A172 (cell line): ENCODE data around the gene LTO1. TPM values are rescaled to one million over a fixed set of nuclear protein-coding genes. Genes with fewer than 3 reads are reported as not detected.
A peak's percentile ranks its signal among the peaks of the same experiment; 100 is the strongest.

Experiments
- DNase-seq: peaks from one replicate; pipeline ENCODE4 v3.0.0-alpha.2; 2015; ENCODE audit warnings: low spot score
- total RNA-seq: library from RNA; depleted of rRNA; stranded (reverse); fragments of >200 nt; shearing (Covaris generic); gene quantifications from 2 replicates; pipeline ENCODE4 v1.2.3, GENCODE V29; 2014

The LTO1 gene
- total RNA-seq, 1 experiment from 2014 or later = 16.0 TPM

- no peak for DNase-seq
Measured at GRCh38 chr11:69646493-69647389, 28.4 kb downstream of the LTO1 start.

- no peak for DNase-seq
Measured at GRCh38 chr11:69645801-69646492, 29.2 kb downstream of the LTO1 start.

DNA sequence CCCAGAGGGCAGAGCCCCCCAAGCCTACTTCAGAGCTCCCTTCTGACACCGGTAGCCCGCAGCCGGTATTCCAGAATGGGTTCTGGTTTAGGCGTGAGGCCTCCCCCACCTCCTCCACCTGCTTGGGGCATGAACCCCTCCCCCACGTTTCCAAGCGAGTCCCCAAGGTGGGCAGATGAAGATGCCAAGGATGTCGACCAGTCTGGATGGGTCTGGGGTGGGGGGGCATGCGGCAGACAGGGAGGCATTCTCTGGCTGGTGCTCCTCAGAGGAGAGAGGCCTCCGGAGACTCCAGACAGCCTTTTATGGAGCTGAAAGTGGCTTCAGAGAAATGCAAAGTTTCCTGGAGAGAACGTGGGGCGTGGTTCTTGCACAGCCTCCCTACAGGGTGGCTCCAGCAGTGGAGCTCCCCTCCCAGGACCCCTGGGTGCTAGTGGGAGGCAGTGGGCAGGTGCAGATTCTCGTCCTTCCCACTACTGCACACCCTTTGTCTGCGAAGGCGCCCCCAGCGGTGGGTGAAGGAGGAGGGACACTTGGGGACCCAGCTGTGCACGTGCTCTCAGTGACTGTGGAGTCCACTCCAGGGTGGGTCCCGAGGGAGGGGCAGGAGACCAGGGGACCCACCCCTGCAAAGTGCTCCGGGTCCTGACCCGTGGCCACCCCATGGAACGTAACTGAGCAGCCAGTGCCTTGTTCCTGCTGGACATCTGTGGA is 30.0 kb downstream of the LTO1 start:
- no peak for DNase-seq

- DNase-seq = peak; percentile 85
Measured at GRCh38 chr11:69644071-69644961, 30.8 kb downstream of the LTO1 start.

- no peak for DNase-seq
Measured at GRCh38 chr11:69643646-69644045, 31.5 kb downstream of the LTO1 start.

DNA sequence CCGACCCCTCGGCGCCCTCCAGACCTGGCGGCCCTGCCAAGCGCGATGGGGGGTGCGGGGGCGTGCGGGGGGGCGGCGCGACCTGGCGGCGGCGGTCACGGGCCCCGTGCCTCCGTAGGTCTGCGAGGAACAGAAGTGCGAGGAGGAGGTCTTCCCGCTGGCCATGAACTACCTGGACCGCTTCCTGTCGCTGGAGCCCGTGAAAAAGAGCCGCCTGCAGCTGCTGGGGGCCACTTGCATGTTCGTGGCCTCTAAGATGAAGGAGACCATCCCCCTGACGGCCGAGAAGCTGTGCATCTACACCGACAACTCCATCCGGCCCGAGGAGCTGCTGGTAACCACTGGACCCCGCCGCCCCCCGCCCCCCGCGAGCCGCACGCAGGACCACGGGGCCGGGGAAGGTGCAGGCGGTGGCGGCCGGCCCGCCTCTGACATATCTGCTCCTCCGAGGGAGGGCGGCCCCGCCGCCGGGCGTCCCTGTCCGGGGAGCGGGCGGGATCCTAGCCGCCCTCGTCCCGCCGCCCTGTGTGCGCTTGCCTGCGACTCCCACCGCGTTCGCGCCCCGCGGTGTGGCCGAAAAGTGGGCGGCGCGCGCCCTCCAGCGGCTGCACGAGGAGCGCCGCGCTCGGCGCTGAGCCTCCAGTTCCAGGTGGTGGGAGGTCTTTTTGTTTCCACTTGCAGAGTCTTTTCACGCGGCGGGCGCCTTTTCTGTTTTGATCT is 32.1 kb downstream of the LTO1 start:
- DNase-seq = peak; percentile 44

- DNase-seq = no peak
Measured at GRCh38 chr11:69642549-69642912, 32.6 kb downstream of the LTO1 start.

- DNase-seq = no peak
Measured at GRCh38 chr11:69641681-69642548, 33.2 kb downstream of the LTO1 start.

GRCh38 chr11:69640995-69641581 is 34.1 kb downstream of the LTO1 start, which contains the start of gene CCND1:
CCND1 (plus strand) TSS chr11:69641156; CDS start chr11:69641314, 158 bp downstream.
- peak; percentile 89 for DNase-seq

DNA sequence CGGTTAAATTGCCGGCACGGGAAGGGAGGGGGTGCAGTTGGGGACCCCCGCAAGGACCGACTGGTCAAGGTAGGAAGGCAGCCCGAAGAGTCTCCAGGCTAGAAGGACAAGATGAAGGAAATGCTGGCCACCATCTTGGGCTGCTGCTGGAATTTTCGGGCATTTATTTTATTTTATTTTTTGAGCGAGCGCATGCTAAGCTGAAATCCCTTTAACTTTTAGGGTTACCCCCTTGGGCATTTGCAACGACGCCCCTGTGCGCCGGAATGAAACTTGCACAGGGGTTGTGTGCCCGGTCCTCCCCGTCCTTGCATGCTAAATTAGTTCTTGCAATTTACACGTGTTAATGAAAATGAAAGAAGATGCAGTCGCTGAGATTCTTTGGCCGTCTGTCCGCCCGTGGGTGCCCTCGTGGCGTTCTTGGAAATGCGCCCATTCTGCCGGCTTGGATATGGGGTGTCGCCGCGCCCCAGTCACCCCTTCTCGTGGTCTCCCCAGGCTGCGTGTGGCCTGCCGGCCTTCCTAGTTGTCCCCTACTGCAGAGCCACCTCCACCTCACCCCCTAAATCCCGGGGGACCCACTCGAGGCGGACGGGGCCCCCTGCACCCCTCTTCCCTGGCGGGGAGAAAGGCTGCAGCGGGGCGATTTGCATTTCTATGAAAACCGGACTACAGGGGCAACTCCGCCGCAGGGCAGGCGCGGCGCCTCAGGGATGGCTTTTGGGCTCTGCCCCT is 34.7 kb downstream of the LTO1 start:
- no peak for DNase-seq

DNA sequence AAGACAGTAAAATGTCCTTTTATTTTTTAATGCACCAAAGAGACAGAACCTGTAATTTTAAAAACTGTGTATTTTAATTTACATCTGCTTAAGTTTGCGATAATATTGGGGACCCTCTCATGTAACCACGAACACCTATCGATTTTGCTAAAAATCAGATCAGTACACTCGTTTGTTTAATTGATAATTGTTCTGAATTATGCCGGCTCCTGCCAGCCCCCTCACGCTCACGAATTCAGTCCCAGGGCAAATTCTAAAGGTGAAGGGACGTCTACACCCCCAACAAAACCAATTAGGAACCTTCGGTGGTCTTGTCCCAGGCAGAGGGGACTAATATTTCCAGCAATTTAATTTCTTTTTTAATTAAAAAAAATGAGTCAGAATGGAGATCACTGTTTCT is 35.3 kb downstream of the LTO1 start:
- no peak for DNase-seq

DNA sequence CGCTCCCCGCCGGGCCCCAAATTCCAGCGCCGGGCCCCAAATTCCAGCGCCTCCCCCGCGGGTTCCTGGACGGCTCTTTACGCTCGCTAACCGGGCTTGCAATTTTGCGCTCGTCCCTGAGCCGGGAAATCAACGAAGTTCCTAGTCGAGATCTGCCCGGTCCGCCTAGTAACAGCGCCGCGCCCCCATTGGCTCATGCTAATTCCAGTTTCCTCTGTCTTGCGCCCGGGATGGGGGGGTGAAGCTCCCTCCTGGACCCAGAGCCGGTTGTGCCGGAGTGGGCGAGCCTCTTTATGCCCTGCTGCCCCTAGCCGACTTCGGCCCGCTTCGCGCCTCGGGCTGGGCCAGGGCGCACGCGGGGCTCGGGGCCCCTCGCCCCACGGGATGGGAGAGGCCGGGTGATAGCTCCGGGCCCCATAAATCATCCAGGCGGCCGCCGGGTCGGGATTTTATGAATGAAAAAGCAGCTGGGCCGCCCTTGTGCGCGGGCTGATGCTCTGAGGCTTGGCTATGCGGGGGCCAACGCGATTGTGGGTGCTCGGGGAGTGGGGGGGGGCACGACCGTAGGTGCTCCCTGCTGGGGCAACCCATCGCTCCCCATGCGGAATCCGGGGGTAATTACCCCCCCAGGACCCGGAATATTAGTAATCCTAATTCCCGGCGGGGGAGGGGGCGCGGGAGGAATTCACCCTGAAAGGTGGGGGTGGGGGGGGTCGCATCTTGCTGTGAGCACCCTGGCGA is 36.0 kb downstream of the LTO1 start:
- peak; percentile 96 for DNase-seq

DNA sequence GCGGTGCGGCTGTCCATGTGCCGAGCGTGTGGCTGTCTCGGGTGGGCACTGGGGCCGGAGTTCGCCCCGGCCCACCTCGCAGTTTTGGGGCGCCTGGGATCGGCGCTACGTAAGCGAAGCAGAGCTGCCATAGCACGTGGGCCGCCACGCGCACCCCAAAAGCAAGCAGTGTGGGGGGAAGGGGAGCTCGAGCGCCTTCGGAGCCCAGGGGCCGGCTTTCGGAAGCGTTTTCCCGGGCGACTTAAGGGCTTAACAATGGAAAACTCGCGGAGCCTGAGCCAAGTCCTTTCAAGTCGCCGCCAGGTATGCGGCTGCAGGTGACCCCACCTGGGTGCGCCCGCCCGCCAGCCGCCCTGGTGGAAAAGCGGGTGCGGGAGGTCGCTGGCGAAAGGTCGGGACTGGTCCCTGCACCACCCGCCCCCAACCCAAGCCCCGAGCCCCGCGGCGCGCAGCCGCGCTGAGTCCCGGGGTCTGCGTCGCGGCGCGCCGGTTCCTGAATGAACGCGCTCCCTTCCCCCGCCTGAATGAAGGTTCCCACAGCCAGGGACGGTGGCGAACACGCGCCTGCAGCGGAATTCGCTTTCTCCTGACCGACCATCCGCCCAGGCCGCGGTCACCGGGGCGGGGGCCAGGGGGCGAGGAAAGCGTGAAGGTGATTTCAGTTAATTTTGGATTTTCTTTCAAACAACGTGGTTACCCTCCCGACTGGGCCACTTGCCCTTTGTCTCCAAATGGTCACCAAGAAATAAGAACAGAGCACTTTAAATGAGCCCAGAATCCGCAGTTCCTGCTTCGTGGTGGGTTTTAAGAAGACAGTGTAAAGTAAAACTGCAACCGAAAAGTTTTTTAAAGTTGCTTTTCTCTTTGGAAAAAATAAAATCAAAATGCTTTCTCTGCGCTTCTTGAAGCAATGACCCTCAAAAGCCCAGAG is 36.9 kb downstream of the LTO1 start:
- no peak for DNase-seq

DNA sequence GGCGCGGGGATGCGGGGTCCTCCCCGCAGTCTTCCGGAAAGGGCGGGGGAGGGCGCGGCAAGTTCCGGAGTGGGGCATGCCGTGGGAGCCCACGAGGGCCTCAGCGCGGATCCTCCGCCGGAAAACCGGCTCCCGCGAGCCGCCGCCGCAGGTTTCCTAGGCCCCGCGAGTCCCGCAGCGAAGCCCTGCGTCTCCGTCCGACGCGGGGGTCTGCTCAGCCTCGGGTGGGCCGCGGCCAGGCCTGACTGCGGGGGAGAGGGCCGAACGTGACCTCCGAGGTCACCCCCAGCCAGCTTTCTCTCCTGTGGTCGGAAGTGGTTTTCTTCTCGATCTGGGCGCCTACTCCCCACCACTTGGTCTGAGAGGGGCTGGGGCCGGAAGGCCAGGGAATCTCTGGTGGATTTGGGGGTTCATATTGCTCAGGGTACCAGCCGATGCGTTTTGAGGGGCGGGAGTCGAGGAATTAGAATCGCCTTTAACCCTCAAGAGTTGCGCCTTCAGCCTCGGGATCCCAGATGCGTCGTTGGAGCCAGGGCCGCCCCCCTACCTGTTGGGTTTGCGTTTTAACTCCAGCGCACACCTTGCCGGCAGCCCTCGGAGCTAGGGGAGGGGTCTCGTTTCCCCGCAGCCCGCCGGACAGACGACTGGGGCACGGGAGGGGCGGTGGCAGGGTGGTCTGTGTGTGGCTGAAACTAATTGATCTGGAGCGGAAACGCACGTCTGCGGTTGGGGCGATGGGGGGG is 37.8 kb downstream of the LTO1 start:
- no peak for DNase-seq

- DNase-seq = no peak
Measured at GRCh38 chr11:69636512-69637197, 38.5 kb downstream of the LTO1 start.
